ENCODE data around the gene ZNF441. TPM values are rescaled to one million over a fixed set of nuclear protein-coding genes. Genes with fewer than 3 reads are reported as not detected.

Gene ZNF441
- 1 to 10 TPM; 2.0 to 3.4 TPM for total RNA-seq

- Histone ChIP-seq H3K9me3 (peaks cover 0 to 10% of the 10 kb centered on the region in 2 donors), H3K36me3 (no peaks in the 10 kb centered on the region), H3K27me3 (no peaks in the 10 kb centered on the region), H3K4me1 (peaks cover 0 to 20% of the 10 kb centered on the region in 2 donors), H3K27ac (peak within 1 kb of the TSS; percentile 92 to 94), H3K4me3 (peak within 1 kb of the TSS; percentile 78 to 93)
- no peak for TF ChIP-seq CTCF (IDR thresholded peaks at IDR 0.05)
- peak; percentile 99 for DNase-seq (ENCODE audit: low spot score)
These were observed at the start of gene ZNF441 for GRCh38 chr19:11766597-11767591. Gene ZNF441 (plus strand): TSS chr19:11767000. CDS start chr19:11767194, 194 bp downstream.

- Histone ChIP-seq H3K27ac (no peak overlapping the region), H3K36me3 (peaks cover 34% of the 10 kb centered on the region), H3K9me3 (peaks cover 8 to 21% of the 10 kb centered on the region in 2 donors), H3K4me3 (no peak overlapping the region), H3K27me3 (no peaks in the 10 kb centered on the region), H3K4me1 (no peaks in the 10 kb centered on the region)
- no peak for TF ChIP-seq CTCF (IDR thresholded peaks at IDR 0.05)
- DNase-seq (ENCODE audit: low spot score), result no peak
These were observed 45.1 kb upstream of the ZNF441 start for GRCh38 chr19:11721681-11722080.

- no peaks in the 10 kb centered on the region for H3K27me3 ChIP-seq
- H3K36me3 ChIP-seq, result peaks cover 34% of the 10 kb centered on the region
- H3K4me1 ChIP-seq, result no peaks in the 10 kb centered on the region
- no peak for DNase-seq (ENCODE audit: low spot score)
- no peak overlapping the region for H3K27ac ChIP-seq
- H3K9me3 ChIP-seq, result peaks cover 8 to 21% of the 10 kb centered on the region in 2 donors
- TF ChIP-seq CTCF (IDR thresholded peaks at IDR 0.05), result no peak
- no peak overlapping the region for H3K4me3 ChIP-seq
These were observed 44.4 kb upstream of the ZNF441 start for GRCh38 chr19:11722414-11722813.

GRCh38 chr19:11729586-11729985 lies 37.2 kb upstream of the ZNF441 start:
- DNase-seq (ENCODE audit: low spot score), result no peak
- Histone ChIP-seq H3K27me3 (no peaks in the 10 kb centered on the region), H3K4me1 (no peaks in the 10 kb centered on the region), H3K9me3 (no peaks in the 10 kb centered on the region), H3K27ac (no peak overlapping the region), H3K4me3 (no peak overlapping the region), H3K36me3 (peaks cover 4% of the 10 kb centered on the region)
- TF ChIP-seq CTCF (IDR thresholded peaks at IDR 0.05), result no peak

- Histone ChIP-seq H3K36me3 (no peaks in the 10 kb centered on the region), H3K27me3 (no peaks in the 10 kb centered on the region), H3K9me3 (no peaks in the 10 kb centered on the region), H3K4me1 (peaks cover 0 to 27% of the 10 kb centered on the region in 2 donors), H3K27ac (no peak overlapping the region), H3K4me3 (no peak overlapping the region)
- DNase-seq (ENCODE audit: low spot score), result no peak
- no peak for TF ChIP-seq CTCF (IDR thresholded peaks at IDR 0.05)
These were observed 31.4 kb upstream of the ZNF441 start for GRCh38 chr19:11735375-11735774.

All from right atrium auricular region (tissue), 2 donors.